ENCODE results near the gene CYP4F11.
"Not testable (repeated sequence)": the region's sequence is repeated elsewhere in the genome, so short reads cannot be mapped to it uniquely, and the experiment has no call there.

Gene CYP4F11

DNA sequence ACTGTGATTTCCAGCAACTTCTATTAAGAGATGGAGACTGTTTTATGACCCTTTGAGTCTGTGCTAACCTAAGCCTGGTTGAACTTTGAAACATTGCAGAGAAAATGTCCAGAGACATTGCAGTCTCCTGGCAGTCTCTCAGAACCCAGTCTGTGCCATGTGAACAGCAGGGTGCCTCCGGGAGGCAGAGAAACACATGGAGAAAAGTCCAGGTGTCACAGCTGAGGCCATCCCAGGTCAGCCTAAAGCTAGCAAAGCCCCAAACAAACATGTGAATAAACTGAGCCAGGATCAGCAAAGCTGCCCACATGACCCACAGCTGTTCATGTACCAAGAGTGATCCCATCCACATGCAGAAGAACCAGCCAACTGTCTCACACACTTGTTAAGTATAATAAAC, 7.8 kb downstream of the CYP4F11 start:
- H3K27ac ChIP-seq, result no peak overlapping the region
- no peak for DNase-seq (ENCODE audit: low read depth, low spot score)

DNA sequence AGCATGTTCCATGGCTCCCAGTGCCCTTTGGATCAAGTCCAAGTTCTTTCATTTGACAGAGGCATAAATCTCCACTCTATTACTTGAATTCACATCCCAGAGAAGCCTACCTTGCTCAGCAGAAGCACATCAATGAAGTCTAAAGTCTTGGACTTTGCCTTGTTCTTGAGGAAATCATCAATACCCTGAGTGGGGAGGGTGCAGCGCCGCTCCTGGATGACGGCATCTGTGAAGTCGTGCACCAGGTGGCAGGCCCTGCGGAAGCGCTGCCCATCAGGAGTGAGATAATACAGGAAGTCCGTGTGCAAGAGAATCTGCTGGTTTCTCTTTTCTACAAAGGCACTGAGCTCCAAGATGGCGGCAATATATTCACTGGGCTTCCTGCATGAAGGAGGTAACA, 10.6 kb downstream of the CYP4F11 start:
- no peak for DNase-seq (ENCODE audit: low read depth, low spot score)
- no peak overlapping the region for H3K27ac ChIP-seq

DNA sequence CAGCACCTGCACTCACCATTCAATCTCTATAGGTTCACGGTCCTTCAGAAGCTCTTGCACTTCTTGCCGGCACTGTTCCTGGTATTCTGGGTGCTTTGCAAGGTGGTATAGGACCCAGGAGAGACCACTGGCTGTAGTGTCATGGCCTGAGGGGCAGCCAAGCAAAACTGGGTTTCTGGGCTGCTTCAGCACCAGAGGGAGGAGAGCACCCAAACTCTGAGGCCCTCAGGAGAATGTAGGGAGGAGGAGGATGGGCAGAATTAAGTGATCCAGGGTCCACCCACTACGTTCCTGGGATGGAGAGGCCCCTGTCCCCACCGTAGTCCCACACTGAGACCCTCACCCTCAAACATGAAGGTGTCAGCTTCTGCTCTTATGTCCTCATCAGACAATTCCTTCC, 12.3 kb downstream of the CYP4F11 start:
- DNase-seq (ENCODE audit: low read depth, low spot score), result no peak

DNA sequence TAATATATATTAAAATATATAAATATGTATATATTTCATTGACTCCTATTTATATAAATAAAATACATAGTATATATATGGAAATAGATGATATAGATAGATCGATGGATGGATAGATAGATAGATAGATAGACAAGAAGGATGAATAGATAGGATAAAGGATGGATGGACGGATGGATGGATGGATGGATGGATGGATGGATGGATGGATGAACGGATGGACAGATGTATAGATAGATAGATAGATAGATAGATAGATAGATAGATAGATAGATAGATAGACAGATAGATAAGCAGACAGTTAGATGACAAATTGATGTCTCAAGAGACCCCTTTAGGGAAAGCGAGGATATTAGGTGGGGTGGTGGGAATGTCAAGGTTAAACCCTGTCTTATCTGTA, 15.1 kb downstream of the CYP4F11 start:
- no peak overlapping the region for H3K27ac ChIP-seq
- no peak for DNase-seq (ENCODE audit: low read depth, low spot score)

More for the DNA sequence above, 12.3 kb downstream of the CYP4F11 start:
- H3K27ac ChIP-seq, result no peak overlapping the region

DNA sequence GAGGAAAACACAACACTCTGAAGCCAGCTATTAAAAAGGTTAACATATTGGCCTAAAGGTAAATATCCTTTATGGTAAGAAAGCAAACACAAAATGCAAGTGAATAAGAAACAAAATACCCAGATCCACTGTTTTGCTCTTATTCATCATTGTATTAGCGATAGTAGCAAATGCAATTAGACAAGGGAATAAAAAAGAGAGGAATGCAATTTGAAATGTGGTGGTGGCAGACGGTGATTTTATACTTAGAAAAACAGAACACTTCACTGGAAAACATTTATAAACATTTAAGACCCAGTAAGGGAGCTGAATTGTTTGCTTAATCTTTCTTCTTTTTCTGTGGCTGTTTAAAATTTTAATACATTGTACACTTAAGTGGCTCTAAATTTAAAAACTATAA, 19.2 kb downstream of the CYP4F11 start:
- no peak for DNase-seq (ENCODE audit: low read depth, low spot score)
- no peak overlapping the region for H3K27ac ChIP-seq

DNA sequence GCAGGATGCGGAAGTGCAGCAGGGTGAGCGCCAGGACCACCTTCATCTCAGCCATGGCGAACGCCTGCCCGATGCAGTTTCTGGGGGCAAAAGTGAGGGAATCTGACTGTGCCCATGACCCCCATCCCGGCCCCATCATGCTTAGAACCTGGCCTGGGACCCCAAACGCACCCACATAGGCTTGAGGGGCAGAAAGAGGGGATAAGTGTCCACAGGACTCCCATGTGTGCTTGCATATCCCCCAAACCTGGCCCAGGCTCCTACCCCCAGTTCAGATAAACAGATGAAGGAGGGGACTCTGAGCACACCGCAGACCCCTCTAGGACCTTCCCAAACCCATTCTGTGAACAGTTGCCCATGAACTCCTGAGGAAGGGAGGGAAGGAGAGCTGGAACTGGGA, 20.5 kb downstream of the CYP4F11 start:
- no peak for DNase-seq (ENCODE audit: low read depth, low spot score)
- no peak overlapping the region for H3K27ac ChIP-seq

DNA sequence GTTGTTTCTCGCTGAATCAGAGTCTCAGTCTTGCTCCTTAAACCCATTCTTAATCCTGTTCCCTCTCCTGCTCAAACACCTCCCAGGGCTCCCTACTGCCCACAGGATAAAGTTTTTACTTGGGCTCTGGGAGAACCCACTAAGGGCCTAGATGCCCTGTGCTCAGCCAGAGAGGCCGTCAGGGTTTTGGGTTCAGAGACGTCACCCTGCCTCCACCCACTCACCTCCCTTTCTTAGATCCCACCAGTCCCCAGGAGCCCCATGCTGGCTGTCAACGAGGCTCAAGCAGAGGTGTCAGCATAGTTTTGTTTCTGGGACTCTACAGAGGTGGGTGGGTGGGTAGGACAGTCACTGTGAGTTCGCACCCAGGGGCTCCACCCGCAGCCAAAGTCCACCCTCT, 20.9 kb downstream of the CYP4F11 start:
- DNase-seq (ENCODE audit: low read depth, low spot score), result no peak
- no peak overlapping the region for H3K27ac ChIP-seq

DNA sequence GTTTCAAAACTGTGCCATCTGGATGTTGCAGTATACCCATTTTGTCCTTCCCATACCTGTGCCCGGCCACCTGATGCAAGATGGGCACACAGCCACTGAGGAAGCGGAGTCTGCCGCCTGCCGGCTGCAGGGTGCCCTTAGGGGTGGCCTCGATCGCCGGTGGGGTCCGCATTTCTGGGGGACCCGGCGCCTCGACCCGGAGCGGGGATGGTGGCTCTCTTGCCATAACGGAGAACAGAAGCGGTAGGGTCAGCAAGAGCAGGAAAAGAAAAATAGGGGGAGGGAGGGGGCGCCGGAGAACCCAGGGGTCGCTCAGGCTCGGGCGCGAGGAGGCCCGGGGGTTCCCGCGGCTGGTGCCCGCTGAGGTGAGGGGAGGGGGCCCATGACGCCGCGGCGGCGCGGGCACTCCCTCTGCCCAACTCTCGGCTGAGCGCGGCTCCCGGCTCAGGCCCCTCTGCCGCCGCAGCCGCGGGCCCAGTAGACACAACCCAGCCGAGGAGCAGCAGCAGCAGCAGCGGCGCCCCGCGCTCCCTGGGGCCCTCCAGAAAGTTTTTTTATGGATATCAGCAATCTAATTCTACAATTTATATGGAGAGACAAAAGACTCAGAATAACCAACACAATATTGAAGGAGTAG, 22.6 kb downstream of the CYP4F11 start:
- DNase-seq (ENCODE audit: low read depth, low spot score), result no peak
- no peak overlapping the region for H3K27ac ChIP-seq

DNA sequence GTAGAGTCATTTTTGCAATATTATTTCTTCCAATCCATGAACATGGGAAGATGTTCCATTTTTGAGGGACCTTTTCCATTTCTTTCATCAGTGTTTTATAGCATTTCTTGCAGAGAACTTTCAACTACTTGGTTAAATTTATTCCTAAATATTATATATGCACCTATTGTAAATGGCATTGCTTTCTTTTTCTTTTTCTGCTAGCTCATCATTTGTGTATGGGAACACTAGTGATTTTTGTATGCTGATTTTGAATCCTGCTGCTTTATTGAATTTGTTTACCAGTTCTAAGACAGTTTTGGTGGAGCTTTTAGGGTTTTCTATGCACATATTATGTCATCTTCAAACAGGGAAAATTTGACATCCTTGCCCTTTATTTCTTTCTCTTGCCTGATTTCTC, 29.3 kb downstream of the CYP4F11 start:
- DNase-seq (ENCODE audit: low read depth, low spot score), result no peak
- no peak overlapping the region for H3K27ac ChIP-seq

DNA sequence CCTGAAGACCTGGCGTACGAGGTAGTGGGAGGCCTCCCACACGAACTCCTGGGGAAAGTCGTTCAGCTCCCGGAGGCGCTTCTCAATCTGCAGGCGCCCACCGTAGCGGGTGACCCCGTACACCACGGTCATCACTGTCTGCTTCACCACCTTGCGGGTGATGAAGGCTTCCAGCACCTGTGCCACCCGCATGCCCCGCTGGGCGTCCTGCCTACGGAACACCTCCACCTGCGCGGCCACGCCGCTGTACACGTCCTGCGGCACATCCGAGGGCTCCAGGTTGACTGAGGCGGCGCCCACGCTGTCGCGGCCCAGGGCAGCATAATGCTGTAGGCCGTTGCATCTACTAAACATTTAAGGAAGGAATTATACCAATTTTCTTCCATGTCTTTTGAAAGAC, 31.4 kb downstream of the CYP4F11 start:
- H3K27ac ChIP-seq; DNase-seq (ENCODE audit: low read depth, low spot score): not testable (repeated sequence)

DNA sequence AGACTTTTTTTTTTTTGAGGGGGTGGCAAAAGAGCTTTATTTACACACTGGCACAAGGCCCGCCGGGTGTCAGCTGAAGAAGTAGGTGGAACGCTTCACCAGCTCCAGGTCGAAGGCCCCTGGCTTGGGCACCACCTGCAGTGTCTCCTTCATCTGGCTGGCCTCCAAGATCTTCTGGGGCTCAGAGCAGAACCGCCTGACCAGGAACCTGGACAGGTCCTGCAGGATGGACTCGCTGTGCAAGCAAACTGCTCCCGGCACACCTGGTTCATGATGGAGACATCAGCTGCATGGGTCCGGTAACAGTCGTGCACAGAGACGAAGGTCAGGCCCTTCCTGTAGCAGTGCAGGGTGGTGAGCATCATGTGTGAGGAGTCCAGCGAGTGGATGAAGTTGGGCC, 32.1 kb downstream of the CYP4F11 start:
- DNase-seq (ENCODE audit: low read depth, low spot score), result no peak
- no peak overlapping the region for H3K27ac ChIP-seq

DNA sequence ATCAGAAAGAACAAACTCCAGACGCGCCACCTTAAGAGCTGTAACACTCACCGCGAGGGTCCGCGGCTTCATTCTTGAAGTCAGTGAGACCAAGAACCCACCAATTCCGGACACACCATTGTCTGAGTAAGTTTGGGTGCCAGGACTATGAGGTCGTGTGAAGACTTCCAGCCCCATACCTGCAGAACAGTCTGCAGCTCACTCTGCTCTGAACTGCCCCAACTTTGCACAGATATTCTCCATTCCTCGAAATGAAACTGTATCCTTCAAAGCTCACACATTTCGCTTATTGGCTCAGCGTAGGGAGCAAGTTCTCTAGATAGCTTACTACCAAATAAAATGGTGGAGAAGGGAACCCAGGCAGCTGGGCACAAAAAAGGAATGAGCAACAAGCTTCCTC, 33.8 kb downstream of the CYP4F11 start:
- no peak for DNase-seq (ENCODE audit: low read depth, low spot score)
- H3K27ac ChIP-seq, result no peak overlapping the region

DNA sequence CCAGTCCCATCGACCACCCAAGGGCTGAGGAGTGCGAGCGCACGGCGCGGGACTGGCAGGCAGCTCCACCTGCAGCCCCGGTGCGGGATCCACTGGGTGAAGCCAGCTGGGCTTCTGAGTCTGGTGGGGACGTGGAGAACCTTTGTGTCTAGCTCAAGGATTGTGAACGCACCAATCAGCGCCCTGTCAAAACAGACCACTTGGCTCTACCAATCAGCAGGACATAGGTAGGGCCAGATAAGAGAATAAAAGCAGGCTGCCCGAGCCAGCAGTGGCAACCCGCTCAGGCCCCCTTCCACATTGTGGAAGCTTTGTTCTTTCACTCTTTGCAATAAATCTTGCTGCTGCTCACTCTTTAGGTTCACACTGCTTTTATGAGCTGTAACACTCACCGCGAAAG, 34.3 kb downstream of the CYP4F11 start:
- not testable (repeated sequence) for DNase-seq (ENCODE audit: low read depth, low spot score); H3K27ac ChIP-seq

DNA sequence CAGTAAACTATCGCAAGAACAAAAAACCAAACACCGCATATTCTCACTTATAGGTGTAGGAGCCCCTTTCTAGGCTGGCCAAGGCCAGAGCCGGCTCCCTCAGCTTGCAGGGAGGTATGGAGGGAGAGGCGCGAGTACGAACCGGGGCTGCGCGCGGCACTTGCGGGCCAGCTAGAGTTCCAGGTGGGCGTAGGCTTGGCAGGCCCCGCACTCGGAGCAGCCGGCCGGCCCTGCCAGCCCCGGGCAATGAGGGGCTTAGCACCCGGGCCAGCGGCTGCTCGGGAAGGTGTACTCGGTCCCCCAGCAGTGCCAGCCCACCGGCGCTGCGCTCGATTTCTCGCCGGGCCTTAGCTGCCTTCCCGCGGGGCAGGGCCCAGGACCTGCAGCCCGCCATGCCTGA, 34.8 kb downstream of the CYP4F11 start:
- DNase-seq (ENCODE audit: low read depth, low spot score); H3K27ac ChIP-seq: not testable (repeated sequence)

DNA sequence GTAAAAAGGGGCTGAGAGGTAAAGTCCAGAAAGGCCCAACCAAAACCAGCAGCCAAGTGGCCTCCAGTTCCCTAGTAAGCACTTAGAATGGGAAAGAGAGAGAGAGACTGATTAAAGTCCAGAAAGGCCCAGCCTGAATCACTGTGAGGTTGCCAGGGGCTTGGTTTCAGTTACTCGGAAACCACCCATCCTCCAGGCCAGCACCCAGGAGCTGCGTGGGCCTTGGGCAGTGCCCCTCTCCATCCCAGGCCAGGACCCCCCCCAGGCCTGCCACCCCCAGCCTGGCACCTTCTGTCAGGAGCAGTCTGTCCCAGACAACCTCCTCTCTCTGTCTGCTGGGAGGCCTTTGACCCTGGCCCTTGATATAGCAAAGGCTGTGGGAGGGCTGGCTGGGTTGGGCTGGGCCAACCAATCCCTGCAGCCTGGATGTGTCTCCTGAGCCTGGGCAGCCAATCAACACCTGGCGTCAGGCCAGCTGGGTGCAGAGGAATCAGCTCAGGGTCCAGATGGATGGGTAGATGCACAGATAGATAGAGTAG, 36.5 kb downstream of the CYP4F11 start, which contains the start of gene CYP4F2:
Gene CYP4F2 (minus strand): TSS at position 337 of the 539 bp plus-strand sequence. CDS start 463 bp downstream, outside the sequence.
- no peak within 1 kb of the TSS for H3K27ac ChIP-seq
- DNase-seq (ENCODE audit: low read depth, low spot score), result no peak

DNA sequence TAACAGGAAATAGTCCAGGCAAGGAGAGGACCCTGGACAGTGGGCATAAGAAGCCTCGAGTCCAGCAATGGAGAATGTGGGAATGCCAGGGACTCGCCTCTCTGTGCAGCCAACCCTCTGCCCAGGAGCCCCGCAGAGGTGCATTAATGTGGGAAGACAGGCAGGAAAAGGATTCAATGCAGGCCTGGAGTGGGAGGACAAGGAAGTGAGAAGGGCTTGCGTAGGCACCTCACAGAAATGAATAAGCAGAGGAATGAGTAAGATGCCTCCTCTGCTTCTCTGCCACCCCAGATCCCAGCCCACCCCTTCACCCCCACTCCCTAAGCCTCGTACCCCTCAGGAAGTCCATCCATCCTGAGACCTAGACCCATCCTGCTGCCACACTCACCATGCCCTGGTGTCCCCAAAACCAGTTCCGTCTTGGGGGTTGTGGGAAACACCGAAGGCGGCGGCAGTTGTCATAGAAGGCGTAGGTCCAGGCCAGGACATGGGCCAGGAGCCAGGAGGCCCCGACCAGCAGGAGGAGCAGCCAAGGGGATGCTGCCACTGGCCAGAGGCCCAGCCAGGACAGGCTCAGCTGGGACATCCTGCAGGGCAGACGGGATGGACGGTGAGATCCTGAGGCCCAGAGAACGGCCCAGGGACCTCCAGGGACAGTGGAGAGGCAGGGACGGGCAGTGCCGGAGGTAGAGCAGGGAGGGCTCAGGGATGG, 37.1 kb downstream of the CYP4F11 start:
- no peak overlapping the region for H3K27ac ChIP-seq
- no peak for DNase-seq (ENCODE audit: low read depth, low spot score)

DNA sequence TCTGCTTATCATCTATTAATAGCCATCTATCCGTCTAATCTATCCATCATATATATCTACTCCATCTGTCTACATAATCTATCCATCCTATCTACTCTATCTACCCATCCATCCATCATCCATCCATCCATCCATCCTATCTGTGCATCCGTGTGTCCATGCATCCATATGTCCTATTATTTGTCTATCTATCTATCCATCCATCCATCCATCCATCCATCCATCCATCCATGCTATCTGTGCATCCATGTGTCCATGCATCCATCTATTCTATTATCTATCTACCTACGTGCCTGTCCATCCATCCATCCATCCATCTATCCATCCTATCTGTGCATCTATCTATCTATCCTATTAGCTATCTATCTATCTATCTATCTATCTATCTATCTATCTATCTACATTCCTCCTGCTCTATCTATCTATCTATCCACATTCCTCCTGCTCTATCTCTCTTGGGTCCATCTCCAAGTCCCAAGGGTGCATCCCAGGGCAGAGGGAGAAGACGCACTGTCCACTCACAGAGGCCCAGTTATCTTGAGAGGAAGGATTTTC, 38.4 kb downstream of the CYP4F11 start:
- DNase-seq (ENCODE audit: low read depth, low spot score), result no peak

DNA sequence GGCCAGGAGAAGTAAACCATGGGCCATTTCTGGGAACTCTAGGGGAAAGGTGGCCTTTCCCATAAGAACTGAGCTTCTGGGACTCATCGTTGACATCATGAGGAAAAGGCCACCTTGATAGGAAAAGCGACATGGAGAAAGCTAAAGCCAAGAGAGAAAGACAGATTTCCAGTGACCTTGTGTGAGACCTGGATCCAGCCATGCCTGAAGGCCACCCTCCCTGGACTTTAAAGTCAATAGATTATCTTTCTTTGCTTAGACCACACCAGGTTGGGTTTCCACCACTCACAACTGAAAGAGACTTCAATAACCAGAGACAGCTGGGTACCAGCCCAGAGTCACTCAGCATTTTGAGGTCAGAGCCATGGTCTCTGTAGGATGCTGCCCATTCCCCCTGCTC, 40.0 kb downstream of the CYP4F11 start:
- DNase-seq (ENCODE audit: low read depth, low spot score), result no peak
- H3K27ac ChIP-seq, result no peak overlapping the region

More for the DNA sequence above, 38.4 kb downstream of the CYP4F11 start:
- no peak overlapping the region for H3K27ac ChIP-seq

DNA sequence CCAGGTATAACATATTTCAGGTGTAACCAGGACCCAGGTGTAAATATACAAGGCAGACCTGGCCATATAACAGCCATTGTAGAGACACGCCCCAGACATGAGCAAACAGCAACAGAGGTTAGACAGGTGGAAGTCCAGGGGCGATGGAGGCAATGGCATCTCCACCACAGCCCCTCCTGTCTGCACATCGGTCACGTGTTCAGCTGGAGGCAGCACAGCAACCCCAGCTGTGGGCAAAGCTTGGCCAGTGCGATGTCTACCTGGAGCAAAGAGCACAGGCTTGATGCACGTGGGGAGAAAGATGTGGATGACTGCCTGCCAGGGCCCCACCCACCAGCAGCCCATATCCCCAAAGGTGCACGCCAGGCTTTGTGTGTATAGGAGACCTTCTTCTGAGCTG, 40.9 kb downstream of the CYP4F11 start:
- DNase-seq (ENCODE audit: low read depth, low spot score), result no peak
- H3K27ac ChIP-seq, result no peak overlapping the region

DNA sequence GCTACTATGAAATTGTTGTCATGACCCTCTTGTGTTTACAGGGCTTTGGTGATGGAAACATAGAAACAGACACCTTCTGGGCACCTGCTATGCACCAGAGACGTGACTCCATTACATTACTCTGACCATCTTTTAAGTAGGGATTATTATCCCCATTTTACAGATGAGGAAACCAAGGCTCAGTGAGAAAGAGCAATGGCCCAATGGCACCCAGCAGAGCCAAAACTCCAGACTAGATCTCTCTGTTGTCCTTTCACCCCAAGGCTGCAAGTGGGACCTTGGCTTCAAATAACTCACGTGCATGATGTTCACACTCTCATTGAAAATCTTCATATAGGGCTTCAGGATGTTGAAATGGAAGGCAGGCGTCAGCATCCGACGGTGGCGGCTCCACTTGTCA, 42.3 kb downstream of the CYP4F11 start:
- DNase-seq (ENCODE audit: low read depth, low spot score), result no peak
- no peak overlapping the region for H3K27ac ChIP-seq

DNA sequence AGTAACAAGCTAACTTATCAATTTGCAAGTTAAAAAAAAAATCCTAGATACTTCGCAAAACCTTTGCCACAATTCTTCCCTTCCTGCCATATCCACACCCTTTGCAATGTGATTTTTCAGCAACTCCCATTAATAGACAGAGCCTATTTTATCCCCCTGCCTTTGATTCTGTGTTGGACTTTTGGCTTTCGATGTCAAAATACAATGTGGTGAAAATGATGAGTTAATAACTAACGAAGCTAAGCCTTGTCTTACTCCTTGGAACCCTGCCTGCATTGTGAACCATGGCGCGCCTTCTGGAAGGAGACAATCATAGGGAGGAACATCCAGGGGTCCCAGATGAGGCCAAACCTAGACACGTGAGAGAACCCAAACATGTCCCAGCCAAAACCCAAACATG, 42.9 kb downstream of the CYP4F11 start:
- no peak for DNase-seq (ENCODE audit: low read depth, low spot score)
- no peak overlapping the region for H3K27ac ChIP-seq
